GM18907 (cell line): ENCODE data around the gene USP25.

Experiments
- ATAC-seq: cut with Tn5 transposase; IDR thresholded peaks from one replicate; pipeline ENCODE4 v1.9.1; 2021; ENCODE audit warnings: mild to moderate bottlenecking, moderate library complexity; ENCODE audit not compliant: unreplicated experiment

The USP25 gene

GRCh38 chr21:15848634-15849560, 119.1 kb downstream of the USP25 start:
- ATAC-seq, result no peak

GRCh38 chr21:15849927-15850326, 120.1 kb downstream of the USP25 start:
- no peak for ATAC-seq

- ATAC-seq, result no peak
These were observed 120.9 kb downstream of the USP25 start for GRCh38 chr21:15850645-15851044.

- ATAC-seq, result no peak
These were observed 122.4 kb downstream of the USP25 start for GRCh38 chr21:15852146-15852545.

GRCh38 chr21:15853126-15853525, 123.3 kb downstream of the USP25 start:
- no peak for ATAC-seq

GRCh38 chr21:15856813-15857212, 127.0 kb downstream of the USP25 start:
- ATAC-seq, result no peak

- no peak for ATAC-seq
These were observed 128.0 kb downstream of the USP25 start for GRCh38 chr21:15857740-15858139.

- no peak for ATAC-seq
These were observed 130.8 kb downstream of the USP25 start for GRCh38 chr21:15860541-15860940.

GRCh38 chr21:15868940-15869339, 139.2 kb downstream of the USP25 start:
- ATAC-seq, result no peak

GRCh38 chr21:15870819-15871218, 141.0 kb downstream of the USP25 start:
- peak; percentile 72 for ATAC-seq

GRCh38 chr21:15872236-15872635, 142.5 kb downstream of the USP25 start:
- ATAC-seq, result peak; percentile 67

GRCh38 chr21:15874615-15875014, 144.8 kb downstream of the USP25 start:
- no peak for ATAC-seq

- no peak for ATAC-seq
These were observed 145.5 kb downstream of the USP25 start for GRCh38 chr21:15875286-15875685.

GRCh38 chr21:15893902-15894301, 164.1 kb downstream of the USP25 start:
- ATAC-seq, result no peak

- no peak for ATAC-seq
These were observed 164.8 kb downstream of the USP25 start for GRCh38 chr21:15894596-15894995.

- no peak for ATAC-seq
These were observed 165.6 kb downstream of the USP25 start for GRCh38 chr21:15895142-15896106.

GRCh38 chr21:15896501-15896900, 166.7 kb downstream of the USP25 start:
- ATAC-seq, result no peak

- no peak for ATAC-seq
These were observed 174.6 kb downstream of the USP25 start for GRCh38 chr21:15904389-15904788.

GRCh38 chr21:15908187-15908586, 178.4 kb downstream of the USP25 start:
- ATAC-seq, result no peak

GRCh38 chr21:15928196-15928595, 198.4 kb downstream of the USP25 start:
- ATAC-seq, result no peak

GRCh38 chr21:15928686-15929425, 199.1 kb downstream of the USP25 start:
- ATAC-seq, result no peak
